ENCODE data around the gene PTPRH.
A peak's percentile ranks its signal among the peaks of the same experiment; 100 is the strongest.
"Not testable (repeated sequence)": the region's sequence is repeated elsewhere in the genome, so short reads cannot be mapped to it uniquely, and the experiment has no call there.

PTPRH gene

DNA sequence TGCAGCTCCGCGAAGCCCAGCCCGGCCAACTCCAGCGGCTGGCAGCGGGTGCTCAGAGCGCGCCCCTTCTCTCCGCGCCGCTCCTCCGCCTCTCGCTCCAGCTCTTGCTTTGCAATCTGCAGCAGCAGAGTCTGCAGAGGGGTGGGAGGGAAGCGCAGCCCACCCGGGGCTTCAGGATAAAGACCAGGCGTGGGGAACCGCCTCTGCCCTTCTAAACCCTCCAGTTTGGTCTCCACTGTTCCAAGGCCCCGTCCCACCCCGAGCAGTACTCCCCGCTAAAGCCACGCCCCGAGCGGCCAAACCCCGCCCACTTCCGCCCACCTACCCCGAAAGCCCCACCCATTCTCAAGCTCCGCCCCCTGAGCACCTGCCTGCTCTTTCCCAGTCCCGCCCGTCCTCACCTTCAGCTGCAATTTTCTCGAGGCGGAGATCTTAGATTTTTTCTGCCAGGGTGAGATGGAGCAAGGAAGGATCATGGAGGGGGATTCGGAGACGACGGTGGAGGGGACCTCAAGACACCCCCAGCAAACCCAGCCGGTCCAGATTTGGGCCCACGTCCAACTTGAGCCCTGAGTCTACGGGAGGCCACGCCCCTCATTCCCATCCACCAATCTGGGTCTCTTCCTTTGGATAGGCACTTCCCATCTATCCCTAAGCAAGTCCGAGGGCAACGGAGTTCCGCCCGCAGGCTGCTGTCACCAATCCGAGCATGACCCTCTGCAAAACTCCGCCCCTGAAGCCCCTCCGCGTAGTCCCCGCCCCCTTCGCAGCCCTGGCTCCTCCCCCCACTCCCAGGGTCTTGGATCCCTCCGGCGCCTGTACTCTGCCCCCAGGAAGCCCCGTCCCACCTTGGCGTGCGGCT, 52.9 kb downstream of the PTPRH start:
- DNase-seq = peak; percentile 44

DNA sequence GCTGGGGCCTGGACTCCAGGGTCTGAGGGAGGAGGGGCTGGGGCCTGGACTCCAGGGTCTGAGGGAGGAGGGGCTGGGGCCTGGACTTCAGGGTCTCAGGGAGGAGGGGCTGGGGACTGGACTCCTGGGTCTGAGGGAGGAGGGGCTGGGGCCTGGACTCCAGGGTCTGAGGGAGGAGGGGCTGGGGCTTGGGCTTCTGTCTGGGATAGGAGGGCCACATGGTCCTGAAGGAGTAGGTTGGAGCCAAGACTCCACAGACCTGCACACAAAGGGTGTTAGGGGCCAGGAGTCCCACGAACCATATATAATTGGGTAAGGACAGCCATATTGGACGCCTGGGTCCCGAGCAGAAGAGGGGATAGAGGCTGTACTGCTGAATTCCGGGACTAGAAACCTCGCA, 53.5 kb downstream of the PTPRH start:
- DNase-seq = not testable (repeated sequence)

DNA sequence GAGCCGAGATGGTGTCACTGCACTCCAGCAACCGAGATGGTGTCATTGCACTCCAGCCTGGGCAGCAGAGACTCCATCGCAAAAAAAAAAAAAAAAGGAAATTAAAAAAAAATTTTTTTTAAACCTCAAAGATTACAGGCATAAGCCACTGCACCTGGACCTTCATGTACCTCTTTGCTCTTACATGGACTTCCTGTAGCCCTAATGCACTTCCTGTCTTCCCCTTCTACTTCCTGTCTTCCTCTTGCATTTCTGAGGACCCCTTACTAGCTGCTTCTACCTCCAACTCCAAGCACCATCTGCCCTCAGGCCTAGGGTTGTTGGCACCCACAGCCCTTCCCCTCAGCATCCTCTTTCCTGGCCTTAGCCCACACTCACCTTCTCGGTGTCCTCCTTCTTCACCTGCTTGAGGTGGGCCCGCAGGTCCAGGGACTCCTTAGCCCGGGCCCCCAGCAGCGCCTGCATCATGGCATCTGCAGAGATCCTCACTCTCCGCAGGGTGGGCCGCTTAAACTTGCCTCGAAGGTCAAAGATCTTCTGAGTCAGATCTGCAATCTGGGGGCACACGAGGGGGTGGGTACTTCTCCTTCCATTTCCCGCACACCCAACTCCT, 55.5 kb downstream of the PTPRH start:
- DNase-seq = no peak

DNA sequence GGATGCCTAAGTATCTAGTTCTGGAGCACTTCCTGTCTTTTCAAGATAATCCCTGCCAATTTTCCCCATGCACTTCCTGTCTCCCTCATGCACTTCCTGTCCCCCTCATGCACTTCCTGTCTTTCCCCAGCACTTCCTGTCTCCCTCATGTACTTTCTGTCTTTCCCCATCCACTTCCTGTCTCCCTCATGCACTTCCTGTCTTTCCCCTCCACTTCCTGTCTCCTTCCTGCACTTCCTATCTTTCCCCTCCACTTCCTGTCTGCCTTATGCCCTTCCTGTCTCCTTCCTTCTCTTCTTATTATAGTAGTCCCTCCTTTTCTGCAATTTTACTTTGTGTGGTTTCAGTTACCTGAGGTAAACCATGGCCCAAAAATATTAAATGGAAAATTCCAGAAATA, 57.3 kb downstream of the PTPRH start:
- no peak for DNase-seq

DNA sequence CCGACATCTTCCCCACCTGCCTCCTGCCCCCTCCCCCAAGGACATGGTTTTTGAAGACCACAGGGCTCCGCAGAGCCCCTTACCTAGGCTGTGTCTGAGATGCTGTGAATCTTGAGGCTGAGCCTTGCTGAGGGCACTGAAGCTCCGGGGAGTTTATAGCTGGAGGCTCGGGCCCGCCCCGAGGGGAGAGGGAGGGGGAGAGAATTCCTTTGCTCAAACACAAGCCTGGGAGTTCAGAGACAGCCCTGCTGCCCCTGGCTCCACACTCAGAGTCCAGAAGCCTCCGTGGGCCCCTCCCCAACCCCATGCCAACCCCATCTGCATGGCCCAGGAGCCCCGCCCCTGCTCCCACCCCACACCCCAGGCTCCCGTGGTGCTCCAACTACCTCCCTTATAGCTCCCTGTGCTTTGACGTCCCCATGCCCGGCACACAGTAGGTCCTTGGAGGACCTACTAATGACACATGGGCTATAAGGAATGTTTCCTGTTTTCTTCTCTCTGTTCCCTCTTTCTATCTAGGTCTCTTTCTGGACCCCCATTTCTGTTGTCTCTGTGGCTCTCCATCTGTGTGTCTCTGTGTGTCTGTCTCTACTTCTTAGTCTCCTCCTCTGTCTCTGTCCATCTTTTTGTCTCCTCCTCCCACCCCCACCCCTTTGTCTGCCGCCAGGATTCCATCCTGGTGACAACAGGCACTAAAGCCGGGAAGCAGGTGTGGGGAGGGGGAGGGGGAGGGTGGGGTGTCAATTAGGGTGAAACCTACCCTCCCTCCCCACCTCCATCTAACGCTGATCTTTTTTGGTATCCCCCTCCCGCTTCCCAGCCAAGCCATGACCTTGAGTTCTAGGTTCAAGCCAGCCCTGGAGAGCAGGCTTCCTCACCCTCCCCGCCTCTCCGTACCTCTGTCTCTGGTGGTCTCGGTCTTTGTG, 60.0 kb downstream of the PTPRH start, which contains the start of gene TNNT1:
Gene TNNT1, minus strand, starts transcription at position 129 of the 926 bp plus-strand sequence. CDS start 2,049 bp downstream, outside the sequence.
- peak; percentile 50 for DNase-seq

DNA sequence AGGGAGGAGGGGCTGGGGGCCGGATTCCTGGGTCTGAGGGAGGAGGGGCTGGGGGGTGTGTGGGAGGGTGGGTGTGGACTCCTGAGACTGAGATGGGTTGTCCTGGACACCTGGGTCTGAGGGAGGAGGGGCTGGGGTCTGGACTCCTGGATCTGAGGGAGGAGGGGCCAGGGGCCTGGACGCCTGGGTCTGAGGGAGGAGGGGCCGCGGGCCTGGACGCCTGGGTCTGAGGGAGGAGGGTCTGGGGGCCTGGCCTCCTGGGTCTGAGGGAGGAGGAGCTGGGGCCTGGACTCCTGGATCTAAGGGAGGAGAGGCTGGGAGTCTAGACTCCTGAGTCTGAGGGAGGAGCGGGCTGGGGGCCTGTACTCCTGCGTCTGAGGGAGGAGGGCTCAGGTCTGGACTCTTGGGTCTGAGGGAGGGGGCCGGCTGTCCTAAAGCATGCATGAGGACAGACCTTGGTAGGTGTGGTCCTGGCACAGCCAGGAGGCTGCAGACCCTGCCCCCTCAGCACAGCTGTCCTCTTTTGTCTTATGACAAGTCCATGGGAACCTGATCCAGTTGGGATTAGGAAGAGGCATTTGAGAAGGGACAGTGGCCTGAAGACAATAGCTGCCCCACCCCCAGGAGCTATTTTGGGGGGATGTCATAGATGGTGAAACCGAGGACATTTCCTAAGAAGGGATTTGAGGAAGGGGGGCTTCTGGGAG, 61.6 kb downstream of the PTPRH start:
- DNase-seq = peak; percentile 59

- DNase-seq = no peak
These were observed 62.5 kb downstream of the PTPRH start for GRCh38 chr19:55146705-55147273.

DNA sequence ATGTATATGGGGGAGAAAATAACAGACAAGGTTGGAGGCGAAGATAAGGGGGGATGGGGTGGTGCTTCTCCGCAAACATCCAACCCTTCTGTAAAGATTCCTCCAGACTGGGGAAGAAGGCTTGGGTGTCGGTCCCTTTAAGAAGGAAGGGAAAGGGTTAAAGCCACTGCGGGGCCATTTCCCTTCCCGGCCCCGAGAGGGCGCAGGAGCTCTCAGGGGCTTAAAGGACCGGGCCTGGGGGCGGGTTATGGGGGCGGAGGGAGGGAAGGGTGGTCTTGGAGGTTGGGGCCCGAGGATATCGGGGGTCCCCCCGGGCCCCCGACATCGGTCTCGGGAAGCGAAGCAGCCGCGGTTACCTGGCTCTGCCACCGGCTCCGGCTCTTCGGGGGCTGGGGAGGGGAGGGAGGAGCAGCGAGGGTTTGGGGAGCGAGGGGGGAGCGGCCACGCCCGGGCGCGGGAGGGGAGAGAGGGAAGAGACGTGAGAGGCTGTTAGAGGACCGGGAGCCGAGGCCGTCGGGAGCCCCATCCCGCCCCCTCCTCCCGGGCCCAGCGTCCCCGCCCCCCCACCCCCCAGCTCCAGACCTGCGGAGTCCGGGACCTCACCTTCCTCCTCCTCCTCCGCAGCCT, 63.1 kb downstream of the PTPRH start:
- DNase-seq = no peak

DNA sequence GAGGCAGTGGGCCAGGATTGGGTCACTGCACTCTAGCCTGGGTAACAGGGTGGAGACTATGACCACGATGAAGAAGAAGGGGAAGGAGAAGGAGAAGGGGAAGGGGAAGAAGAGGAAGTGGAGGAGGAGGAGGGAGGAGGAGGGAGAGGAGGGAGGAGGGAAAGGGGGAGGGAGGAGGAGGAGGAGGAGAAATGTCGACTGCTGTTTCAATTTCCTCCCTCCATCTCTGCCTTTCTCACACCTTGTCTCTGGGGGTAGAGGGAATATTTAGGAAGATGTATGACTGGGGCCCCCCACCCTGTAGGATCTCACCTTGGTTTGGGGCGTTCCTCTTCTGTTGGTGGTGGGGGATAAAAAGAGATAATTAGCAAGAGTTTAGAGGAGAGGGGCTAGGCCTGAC, 64.1 kb downstream of the PTPRH start:
- DNase-seq = no peak

- no peak for DNase-seq
These were observed 67.6 kb downstream of the PTPRH start for GRCh38 chr19:55141696-55142095.

DNA sequence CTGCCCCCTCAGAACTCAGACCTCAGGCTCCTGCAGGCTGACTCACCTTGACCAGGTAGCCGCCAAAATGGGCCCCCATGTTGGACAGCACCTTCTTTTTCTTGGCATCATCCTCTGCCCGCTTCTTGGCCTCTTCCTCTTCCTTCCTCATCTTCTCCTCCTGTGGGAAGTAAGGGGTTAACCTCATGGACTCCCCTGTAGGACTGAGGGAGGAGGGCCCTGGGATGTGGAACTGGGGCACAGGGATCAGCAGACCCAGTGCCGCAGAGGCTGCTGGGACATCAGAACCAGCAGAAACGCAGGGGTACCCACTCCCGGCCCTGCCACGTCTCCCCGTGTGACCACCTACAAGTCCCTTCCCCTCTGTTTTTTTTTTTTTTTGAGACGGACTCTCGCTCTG, 71.4 kb downstream of the PTPRH start:
- DNase-seq = no peak

DNA sequence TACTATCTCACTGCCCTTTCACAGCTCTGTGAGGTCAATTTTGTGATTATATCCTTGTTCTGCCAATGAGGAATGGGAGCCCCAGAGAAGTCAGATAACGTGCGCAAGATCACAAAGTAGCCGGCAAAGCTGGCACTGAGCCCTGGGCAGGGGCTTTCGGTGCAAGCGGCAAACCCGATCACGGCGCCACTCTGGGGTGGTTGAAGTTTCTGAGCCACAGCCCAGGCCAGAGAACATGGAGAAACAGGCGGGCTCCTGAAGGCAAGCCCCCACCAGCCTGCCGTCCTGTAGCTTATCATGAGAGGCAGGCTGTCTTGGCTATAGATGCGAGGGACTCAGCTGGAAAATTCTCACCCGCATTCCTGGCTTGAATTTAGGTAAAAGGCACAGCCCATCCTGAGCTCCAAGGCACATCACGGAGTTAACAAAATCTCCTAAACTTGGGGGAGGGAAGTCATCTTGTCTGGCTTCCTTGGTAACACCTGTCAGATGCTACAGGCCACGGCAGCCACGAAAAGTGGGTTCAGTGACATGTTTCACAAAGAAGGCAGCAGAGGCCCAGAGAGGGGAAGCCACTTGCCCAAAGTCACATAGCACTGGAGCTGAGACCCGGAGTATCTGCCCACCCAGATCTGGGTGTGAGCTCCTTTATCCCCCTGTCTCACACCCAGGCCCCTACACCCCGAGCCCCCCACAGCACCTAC, 72.8 kb downstream of the PTPRH start:
- no peak for DNase-seq

DNA sequence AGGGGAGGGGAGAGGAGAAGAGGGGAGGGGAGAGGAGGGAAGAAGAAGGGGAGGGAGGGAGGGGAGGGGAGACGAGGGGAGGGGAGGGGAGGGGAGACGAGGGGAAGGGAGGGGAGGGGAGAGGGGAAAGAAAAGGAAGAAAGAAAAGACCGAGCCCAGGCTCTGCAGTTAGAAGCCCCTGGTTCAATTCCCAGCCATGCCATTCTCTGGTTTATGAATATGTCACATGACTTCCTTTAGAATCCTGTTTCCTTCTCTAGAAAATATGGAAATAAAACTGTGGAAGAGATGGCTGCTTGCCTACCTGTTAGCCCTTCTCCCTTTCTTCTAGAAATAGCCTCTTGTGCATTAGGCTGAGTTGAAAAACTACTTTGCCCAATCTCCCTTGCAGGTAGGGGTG, 74.6 kb downstream of the PTPRH start:
- DNase-seq = no peak

GRCh38 chr19:55133639-55134444, 75.5 kb downstream of the PTPRH start:
- DNase-seq = no peak

DNA sequence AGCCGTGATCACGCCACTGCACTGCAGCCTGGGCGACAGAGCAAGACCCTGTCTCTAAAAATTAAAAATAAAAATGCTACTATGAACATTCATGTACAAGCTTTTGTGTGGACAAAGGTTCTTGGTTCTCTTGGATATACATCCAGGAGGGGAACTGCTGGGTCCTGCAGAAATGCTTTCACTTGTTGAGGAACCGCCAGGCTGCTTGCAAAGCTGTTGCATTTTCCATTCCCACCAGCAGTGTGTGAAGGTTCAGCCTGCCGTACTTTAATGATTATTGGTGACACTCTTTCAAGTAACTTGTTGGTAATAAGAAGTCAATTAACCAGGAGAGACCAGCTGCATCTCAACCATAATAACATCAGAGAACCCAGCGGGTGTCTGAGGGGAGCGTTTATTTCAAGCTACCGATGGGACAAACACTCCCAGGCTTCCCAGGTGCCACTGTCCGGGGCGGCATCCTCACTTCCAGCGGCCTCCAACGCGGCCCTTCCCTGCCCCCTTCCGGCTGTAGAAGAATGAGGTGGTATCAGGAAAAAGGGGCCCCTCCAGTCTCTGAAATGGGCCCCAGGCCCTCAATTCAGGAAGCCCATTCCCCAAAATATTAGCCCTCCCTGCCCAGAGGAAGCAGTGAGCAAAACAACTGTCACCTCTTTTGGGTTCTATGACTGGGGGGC, 76.7 kb downstream of the PTPRH start:
- no peak for DNase-seq

DNA sequence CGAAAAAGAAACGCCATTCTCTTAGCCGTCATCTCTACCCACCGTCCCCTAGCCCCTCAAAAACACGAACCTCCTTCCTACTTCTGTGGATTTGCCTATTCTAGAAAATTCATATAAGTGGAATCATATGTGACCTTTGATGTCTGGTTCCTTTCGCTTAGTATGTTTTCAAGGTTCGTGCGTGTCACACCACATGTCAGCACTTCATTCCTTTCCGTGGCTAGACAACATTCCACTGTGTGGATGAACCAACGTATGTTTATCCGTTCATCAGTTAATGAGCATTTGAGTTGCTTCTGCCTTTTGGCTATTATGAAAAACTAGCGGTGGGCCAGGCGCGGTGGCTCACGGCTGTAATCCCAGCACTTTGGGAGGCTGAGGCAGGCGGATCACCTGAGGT, 77.9 kb downstream of the PTPRH start:
- no peak for DNase-seq

Data from femur (tissue), 1 donor.